IMR-90 (cell line): ENCODE results near the gene BRCA1. TPM values are rescaled to one million over a fixed set of nuclear protein-coding genes. Genes with fewer than 3 reads are reported as not detected.
A peak's percentile ranks its signal among the peaks of the same experiment; 100 is the strongest.

Experiments used
- ATAC-seq: fragments of 200-7000 bp; cut with Tn5 transposase; 2 replicates; pipeline ENCODE4 v1.9.1; 2020; ENCODE audit warnings: low read depth, mild to moderate bottlenecking, moderate library complexity
- BruUV-seq: library from RNA; stranded (reverse); fragments of 400-500 nt; replicated peaks from 2 replicates; lab custom pipeline; 2021; lab: Mats Ljungman, UMichigan
- CTCF ChIA-PET: fragments of 300-600 bp; formaldehyde crosslinking; extraction: SDS; loops from one replicate; lab custom pipeline; 2021; ENCODE audit warnings: antibody characterized with exemption; lab: Yijun Ruan, JAX
- POLR2A ChIA-PET: fragments of 300-600 bp; sonication (Branson Sonifier 250); formaldehyde crosslinking; loops from one replicate; lab custom pipeline; 2022; ENCODE audit warnings: antibody characterized with exemption; ENCODE audit not compliant: unreplicated experiment; lab: Charles Lee
- DNase-seq: peaks from one replicate; pipeline ENCODE4 v3.0.0; 2013
- H2AFZ ChIP-seq: replicated peaks from 2 replicates; pipeline ENCODE3; 2013; ENCODE audit warnings: low read length, mild to moderate bottlenecking; ENCODE audit not compliant: poor library complexity
- H2AK5ac ChIP-seq: 2 replicates; pipeline ENCODE4 v1.6.1; 2013; ENCODE audit warnings: low read depth, low read length, inconsistent platforms
- H2AK9ac ChIP-seq: replicated peaks from 2 replicates; pipeline ENCODE3; 2013; ENCODE audit warnings: mild to moderate bottlenecking, low read depth, low read length, moderate library complexity; ENCODE audit not compliant: poor library complexity
- H2BK120ac ChIP-seq: 2 replicates; pipeline ENCODE4 v1.6.1; 2013; ENCODE audit warnings: low read depth, low read length, inconsistent platforms
- H2BK15ac ChIP-seq: 3 replicates; pipeline ENCODE4 v1.6.1; 2013; ENCODE audit warnings: low read depth, low read length, inconsistent platforms
- H2BK20ac ChIP-seq: 2 replicates; pipeline ENCODE4 v1.6.1; 2013; ENCODE audit warnings: low read depth, mild to moderate bottlenecking, inconsistent platforms, low read length, moderate library complexity
- H2BK5ac ChIP-seq: 2 replicates; pipeline ENCODE4 v1.6.1; 2013; ENCODE audit warnings: mild to moderate bottlenecking, low read depth, low read length, inconsistent platforms; ENCODE audit not compliant: poor library complexity, severe bottlenecking
- H3K14ac ChIP-seq: replicated peaks from 2 replicates; pipeline ENCODE4 v1.6.1; 2013; ENCODE audit warnings: low read depth, low read length, inconsistent platforms
- H3K18ac ChIP-seq: 2 replicates; pipeline ENCODE4 v1.6.1; 2013; ENCODE audit warnings: low read depth, low read length, control low read depth
- H3K23ac ChIP-seq: 2 replicates; pipeline ENCODE4 v1.6.1; 2013; ENCODE audit warnings: low read depth, low read length, inconsistent platforms
- H3K27ac ChIP-seq: 2 replicates; pipeline ENCODE4 v1.5.1; 2013; ENCODE audit warnings: mild to moderate bottlenecking, control low read depth, low read length; ENCODE audit not compliant: insufficient read depth
- H3K27me3 ChIP-seq: 2 replicates; pipeline ENCODE4 v1.6.1; 2013; ENCODE audit warnings: low read length; ENCODE audit not compliant: control insufficient read depth, insufficient read depth
- H3K36me3 ChIP-seq: 2 replicates; pipeline ENCODE4 v1.6.1; 2013; ENCODE audit warnings: low read length, mixed read lengths; ENCODE audit not compliant: control insufficient read depth, insufficient read depth
- H3K4ac ChIP-seq: 2 replicates; pipeline ENCODE4 v1.6.1; 2013; ENCODE audit warnings: low read depth, low read length, inconsistent platforms
- H3K4me1 ChIP-seq: 2 replicates; pipeline ENCODE4 v1.6.1; 2013; ENCODE audit warnings: low read length, mixed read lengths; ENCODE audit not compliant: control insufficient read depth, insufficient read depth
- H3K4me2 ChIP-seq: 2 replicates; pipeline ENCODE4 v1.6.1; 2013; ENCODE audit warnings: low read depth, mild to moderate bottlenecking, control low read depth, low read length, moderate library complexity
- H3K4me3 ChIP-seq: 2 replicates; pipeline ENCODE4 v1.5.1; 2013; ENCODE audit warnings: low read depth, mild to moderate bottlenecking, control low read depth, low read length, moderate library complexity; ENCODE audit not compliant: insufficient read depth
- H3K56ac ChIP-seq: 2 replicates; pipeline ENCODE4 v1.6.1; 2013; ENCODE audit warnings: low read length, inconsistent platforms; ENCODE audit not compliant: insufficient read depth; ENCODE audit errors: extremely low read depth
- H3K79me1 ChIP-seq, 2 experiments: 2 replicates each; pipeline ENCODE4 v1.6.1; 2013; ENCODE audit warnings: low read length in 2 of 2, inconsistent platforms in 1 of 2, low read depth in 1 of 2
- H3K9ac ChIP-seq: 2 replicates; pipeline ENCODE4 v1.6.1; 2013; ENCODE audit warnings: low read depth, low read length, control low read depth
- H3K9me1 ChIP-seq: 2 replicates; pipeline ENCODE4 v1.6.1; 2013; ENCODE audit warnings: low read length, inconsistent platforms; ENCODE audit not compliant: insufficient read depth
- H3K9me3 ChIP-seq: 2 replicates; pipeline ENCODE4 v1.6.1; 2013; ENCODE audit warnings: low read length; ENCODE audit not compliant: control insufficient read depth, insufficient read depth
- H4K20me1 ChIP-seq: 2 replicates; pipeline ENCODE4 v1.6.1; 2013; ENCODE audit warnings: low read length, inconsistent platforms; ENCODE audit not compliant: insufficient read depth
- H4K5ac ChIP-seq: 2 replicates; pipeline ENCODE4 v1.6.1; 2013; ENCODE audit warnings: mild to moderate bottlenecking, low read depth, low read length, control low read depth
- H4K8ac ChIP-seq, 2 experiments: 2 replicates each; pipeline ENCODE4 v1.6.1; 2013; ENCODE audit warnings: low read depth in 2 of 2, low read length in 2 of 2, control low read depth in 1 of 2, inconsistent platforms in 1 of 2
- H4K91ac ChIP-seq: 2 replicates; pipeline ENCODE4 v1.6.1; 2013; ENCODE audit warnings: low read depth, low read length, inconsistent platforms; ENCODE audit not compliant: insufficient read depth
- MXI1 ChIP-seq: IDR thresholded peaks from 2 replicates; pipeline ENCODE4 v1.6.1; 2012; ENCODE audit warnings: low read depth, mild to moderate bottlenecking, low read length, moderate library complexity, borderline replicate concordance
- POLR2A ChIP-seq: IDR thresholded peaks from 2 replicates; pipeline ENCODE4 v1.6.1; 2012; ENCODE audit warnings: mild to moderate bottlenecking, low read depth, low read length
- RFX5 ChIP-seq: IDR thresholded peaks from 2 replicates; pipeline ENCODE4 v1.8.0; 2012; ENCODE audit warnings: low read depth, mild to moderate bottlenecking, low read length, moderate library complexity
- WGBS, 2 experiments: methylation state at CpG; one replicate each; pipeline versions ENCODE4 v1.1.5 to v1.1.7; 2013; ENCODE audit warnings: missing lambda C conversion rate in 2 of 2; ENCODE audit not compliant: insufficient read length in 1 of 2; ENCODE audit errors: extremely low coverage in 2 of 2; 5-methylcytosine and 5-hydroxymethylcytosine counted together
- dilution Hi-C: fragments of 300-500 bp; cut with HindIII; formaldehyde crosslinking; loops from one replicate; pipeline ENCODE4 v1.14.3; 2018; ENCODE audit warnings: low sequenced_read_pairs; ENCODE audit not compliant: unreplicated experiment
- in situ Hi-C: fragments of 300-500 bp; cut with MboI; formaldehyde crosslinking; loops from 3 replicates; pipeline ENCODE4 v1.14.3; 2019; ENCODE audit warnings: low sequenced_read_pairs, inconsistent platforms, mixed read lengths
- intact Hi-C: fragments of 100-400 bp; cut with micrococcal nuclease; formaldehyde crosslinking; loops from 2 replicates; pipeline ENCODE4 v1.10.0; 2022
- polyA plus RNA-seq, 3 experiments: library from polyadenylated mRNA; depleted of rRNA; stranded (reverse); fragments of >200 nt; gene quantifications; 2 replicates each; pipeline ENCODE4 v1.2.3, GENCODE V29; 2012; ENCODE audit warnings: low replicate concordance in 1 of 3
- total RNA-seq: library from RNA; depleted of rRNA; stranded (reverse); fragments of >200 nt; gene quantifications from 2 replicates; pipeline ENCODE4 v1.2.3, GENCODE V29; 2012
- TF ChIP-seq, protein P1 (sequence below): conservative IDR thresholded peaks from 2 replicates; pipeline ENCODE4 v1.5.1; 2012; ENCODE audit warnings: mild to moderate bottlenecking, low read depth, low read length, improper control_type of control experiment

Gene BRCA1
- total and polyA plus RNA-seq, 2 of the 4 experiments (the other 2 are of a cell fraction): 8.3 to 17.7 TPM

DNA sequence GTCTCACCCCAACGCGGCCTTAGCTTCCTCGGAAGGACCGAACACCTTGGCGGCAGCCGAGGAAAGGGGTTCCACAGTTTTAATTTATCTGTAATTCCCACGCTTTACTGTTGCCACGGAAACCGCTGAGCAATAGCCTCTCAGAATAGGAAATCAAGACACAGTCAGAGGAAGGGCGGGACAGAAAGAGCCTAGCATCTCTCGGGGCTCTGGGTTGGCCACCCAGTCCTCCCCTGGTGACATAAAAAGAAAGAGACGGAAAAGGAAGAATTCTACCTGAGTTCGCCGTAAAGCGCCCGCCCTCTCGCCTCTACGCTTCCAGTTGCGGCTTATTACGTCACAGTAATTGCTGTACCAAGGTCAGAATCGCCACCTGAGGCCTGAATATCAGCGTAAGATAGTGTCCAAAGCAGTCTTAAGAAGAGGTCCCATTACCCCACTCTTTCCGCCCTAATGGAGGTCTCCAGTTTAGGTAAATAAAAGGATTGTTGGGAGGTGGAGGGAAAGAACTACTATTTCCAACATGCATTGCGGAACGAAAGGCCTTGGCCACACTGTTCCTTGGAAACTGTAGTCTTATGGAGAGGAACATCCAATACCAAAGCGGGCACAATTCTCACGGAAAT is 45.1 kb upstream of the BRCA1 start:
- peak overlapping the region; percentile 74 for H3K9ac ChIP-seq
- peak overlapping the region; percentile 81 for H3K14ac ChIP-seq
- H3K4me2 ChIP-seq: peak overlapping the region; percentile 93
- in situ Hi-C loops: loop anchor here (5.0 kb wide), 1 partner anchor 143 kb away; the partner anchor contains the start of gene RND2
- peak overlapping the region; percentile 18; the same call in 1 of the 2 replicates for H2BK20ac ChIP-seq
- BruUV-seq: no TSS peak
- no peaks in the 10 kb centered on the region for H3K4me1 ChIP-seq
- peak overlapping the region; percentile 86 for H3K4ac ChIP-seq
- 2% methylated on average over 9 of the region's 27 CpGs; no CpG with 5 or more reads in 1 of the 2 experiments for WGBS, 2 experiments
- H2BK120ac ChIP-seq: peak overlapping the region; percentile 42
- H4K8ac ChIP-seq: peak overlapping the region; percentile 75 to 90
- ChIA-PET POLR2A (interaction anchor here (1.4 kb wide), 1 partner anchor 218 kb away, joined by 4 read pairs; no protein-coding TSS in a partner anchor), CTCF (interaction anchor here (0.9 kb wide), 1 partner anchor 146 kb away, joined by 4 read pairs; no protein-coding TSS in a partner anchor)
- H3K9me3 ChIP-seq: no peaks in the 10 kb centered on the region
- dilution Hi-C loops: no loop called here
- H3K36me3 ChIP-seq: no peaks in the 10 kb centered on the region
- H4K5ac ChIP-seq: peak overlapping the region; percentile 87
- ATAC-seq (peak; percentile 81), DNase-seq (peak; percentile 95)
- no peaks in the 10 kb centered on the region for H3K27me3 ChIP-seq
- TF ChIP-seq POLR2A (peak; percentile 42), RFX5 (no peak), MXI1 (0 out of 2 replicates have a peak, but pooled peaks have one; percentile 44)
- TF ChIP-seq, protein P1, sequence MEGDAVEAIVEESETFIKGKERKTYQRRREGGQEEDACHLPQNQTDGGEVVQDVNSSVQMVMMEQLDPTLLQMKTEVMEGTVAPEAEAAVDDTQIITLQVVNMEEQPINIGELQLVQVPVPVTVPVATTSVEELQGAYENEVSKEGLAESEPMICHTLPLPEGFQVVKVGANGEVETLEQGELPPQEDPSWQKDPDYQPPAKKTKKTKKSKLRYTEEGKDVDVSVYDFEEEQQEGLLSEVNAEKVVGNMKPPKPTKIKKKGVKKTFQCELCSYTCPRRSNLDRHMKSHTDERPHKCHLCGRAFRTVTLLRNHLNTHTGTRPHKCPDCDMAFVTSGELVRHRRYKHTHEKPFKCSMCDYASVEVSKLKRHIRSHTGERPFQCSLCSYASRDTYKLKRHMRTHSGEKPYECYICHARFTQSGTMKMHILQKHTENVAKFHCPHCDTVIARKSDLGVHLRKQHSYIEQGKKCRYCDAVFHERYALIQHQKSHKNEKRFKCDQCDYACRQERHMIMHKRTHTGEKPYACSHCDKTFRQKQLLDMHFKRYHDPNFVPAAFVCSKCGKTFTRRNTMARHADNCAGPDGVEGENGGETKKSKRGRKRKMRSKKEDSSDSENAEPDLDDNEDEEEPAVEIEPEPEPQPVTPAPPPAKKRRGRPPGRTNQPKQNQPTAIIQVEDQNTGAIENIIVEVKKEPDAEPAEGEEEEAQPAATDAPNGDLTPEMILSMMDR: no peak
- peak overlapping the region; percentile 83 for H3K27ac ChIP-seq
- H3K9me1 ChIP-seq: no peaks in the 10 kb centered on the region
- peak overlapping the region; percentile 61; the same call in 2 of the 3 replicates for H2BK15ac ChIP-seq
- H3K18ac ChIP-seq: peak overlapping the region; percentile 65
- H3K79me1 ChIP-seq: peaks cover 0 to 46% of the 10 kb centered on the region in 2 experiments; a peak in 2 of 4 replicates
- H3K4me3 ChIP-seq: peak overlapping the region; percentile 75
- H4K20me1 ChIP-seq: peaks cover 3% of the 10 kb centered on the region; the same call in 1 of the 2 replicates
- intact Hi-C loops: loop anchor here (5.0 kb wide), 1 partner anchor 43 kb away; the partner anchor contains the start of gene BRCA1
- peak overlapping the region; percentile 69 for H3K56ac ChIP-seq
- peak overlapping the region; percentile 74 for H4K91ac ChIP-seq
- H3K23ac ChIP-seq: peak overlapping the region; percentile 53
- peak overlapping the region; percentile 93 for H2BK5ac ChIP-seq
- H2AFZ ChIP-seq: peak overlapping the region; percentile 92
- H2AK9ac ChIP-seq: peak overlapping the region; percentile 89
- H2AK5ac ChIP-seq: peak overlapping the region; percentile 56; the same call in 1 of the 2 replicates
